ENCODE measurements around the gene OR4S1. TPM values are rescaled to one million over a fixed set of nuclear protein-coding genes. Genes with fewer than 3 reads are reported as not detected.

The OR4S1 gene
- total RNA-seq (not detected), polyA plus RNA-seq (ENCODE audit: insufficient read depth, low read depth, low replicate concordance) (not detected)
- long read RNA-seq, donor 1: 0 reads
- long read RNA-seq, donor 2: 0 reads

- Histone ChIP-seq H3K4me1 (no peaks in the 10 kb centered on the region), H3K9me3 (no peaks in the 10 kb centered on the region), H3K27me3 (no peaks in the 10 kb centered on the region), H3K36me3 (ENCODE audit: low read depth, missing control alignments) (no peaks in the 10 kb centered on the region), H3K27ac (no peak within 1 kb of the TSS), H3K4me3 (no peak within 1 kb of the TSS)
- TF ChIP-seq, protein P1, sequence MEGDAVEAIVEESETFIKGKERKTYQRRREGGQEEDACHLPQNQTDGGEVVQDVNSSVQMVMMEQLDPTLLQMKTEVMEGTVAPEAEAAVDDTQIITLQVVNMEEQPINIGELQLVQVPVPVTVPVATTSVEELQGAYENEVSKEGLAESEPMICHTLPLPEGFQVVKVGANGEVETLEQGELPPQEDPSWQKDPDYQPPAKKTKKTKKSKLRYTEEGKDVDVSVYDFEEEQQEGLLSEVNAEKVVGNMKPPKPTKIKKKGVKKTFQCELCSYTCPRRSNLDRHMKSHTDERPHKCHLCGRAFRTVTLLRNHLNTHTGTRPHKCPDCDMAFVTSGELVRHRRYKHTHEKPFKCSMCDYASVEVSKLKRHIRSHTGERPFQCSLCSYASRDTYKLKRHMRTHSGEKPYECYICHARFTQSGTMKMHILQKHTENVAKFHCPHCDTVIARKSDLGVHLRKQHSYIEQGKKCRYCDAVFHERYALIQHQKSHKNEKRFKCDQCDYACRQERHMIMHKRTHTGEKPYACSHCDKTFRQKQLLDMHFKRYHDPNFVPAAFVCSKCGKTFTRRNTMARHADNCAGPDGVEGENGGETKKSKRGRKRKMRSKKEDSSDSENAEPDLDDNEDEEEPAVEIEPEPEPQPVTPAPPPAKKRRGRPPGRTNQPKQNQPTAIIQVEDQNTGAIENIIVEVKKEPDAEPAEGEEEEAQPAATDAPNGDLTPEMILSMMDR (IDR thresholded peaks at IDR 0.05): no peak
- TF ChIP-seq POLR2A (IDR thresholded peaks at IDR 0.05): no peak
- 35 to 68% methylated on average over 1 of the region's 1 CpG for WGBS, 2 donors
- no peak for DNase-seq
- intact Hi-C loops (cut with DNase I; ENCODE audit: low total_unique reads): no loop called here
Observed at GRCh38 chr11:48305923-48306322, at the start of gene OR4S1. Gene OR4S1, plus strand, starts transcription at chr11:48306223. Its CDS starts 0 bp downstream, at chr11:48306223.

DNA sequence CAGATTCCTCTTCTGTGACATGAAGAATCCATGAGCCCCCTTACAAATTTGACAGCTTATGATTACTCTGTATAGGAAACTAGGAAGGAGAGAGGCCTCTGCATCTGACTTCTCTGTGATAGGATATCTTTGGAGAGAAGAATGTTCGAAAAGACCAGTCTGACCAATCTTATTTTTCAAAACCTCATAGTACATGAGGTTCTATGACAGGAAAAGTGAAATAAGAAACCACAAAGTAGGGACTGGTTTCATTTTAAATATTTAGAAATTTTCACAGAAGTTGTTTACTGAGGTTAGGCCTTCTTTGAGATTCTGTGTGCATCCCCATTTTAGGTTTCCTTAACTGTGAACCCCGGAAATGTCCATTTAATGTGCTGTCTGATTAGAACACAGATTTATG is 44.4 kb upstream of the OR4S1 start:
- Histone ChIP-seq H3K4me1 (no peaks in the 10 kb centered on the region), H3K27ac (no peak overlapping the region), H3K36me3 (ENCODE audit: low read depth, missing control alignments) (no peaks in the 10 kb centered on the region), H3K4me3 (no peak overlapping the region), H3K9me3 (no peaks in the 10 kb centered on the region), H3K27me3 (no peaks in the 10 kb centered on the region)
- no peak for TF ChIP-seq POLR2A (IDR thresholded peaks at IDR 0.05)
- TF ChIP-seq, protein P1 (IDR thresholded peaks at IDR 0.05): no peak
- 69 to 77% methylated on average over 2 of the region's 2 CpGs for WGBS, 2 donors
- intact Hi-C loops (cut with DNase I; ENCODE audit: low total_unique reads): no loop called here
- no peak for DNase-seq

DNA sequence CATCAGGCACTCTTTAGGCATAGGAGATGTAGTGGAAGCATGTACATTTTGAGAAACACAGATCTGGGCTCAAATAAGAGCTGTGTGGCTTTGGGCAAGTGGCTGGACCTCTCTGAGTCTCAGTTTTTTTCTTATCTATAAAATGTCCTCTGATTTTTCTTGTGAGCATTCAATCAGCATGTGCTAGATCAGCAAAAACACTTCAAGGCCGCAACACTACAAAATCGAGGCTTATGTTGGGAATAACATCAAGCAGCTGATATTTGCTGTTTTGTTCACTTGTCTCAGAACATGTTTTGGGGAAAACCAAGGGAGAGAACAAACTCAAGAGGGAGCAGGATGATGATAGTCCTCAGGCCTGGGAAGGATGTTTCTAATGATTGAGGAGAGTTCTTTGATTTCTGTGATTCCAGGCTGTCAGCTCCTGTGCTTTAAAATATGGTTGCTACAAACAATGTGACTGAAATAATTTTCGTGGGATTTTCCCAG is 42.6 kb upstream of the OR4S1 start, which contains the start of gene OR4X1:
TSS of gene OR4X1 (plus strand) at position 439 of the 489 bp plus-strand sequence. CDS start at position 439, 0 bp downstream.
- H3K4me1 ChIP-seq: no peaks in the 10 kb centered on the region
- H3K4me3 ChIP-seq: no peak within 1 kb of the TSS
- intact Hi-C loops (cut with DNase I; ENCODE audit: low total_unique reads): no loop called here
- no peaks in the 10 kb centered on the region for H3K36me3 ChIP-seq (ENCODE audit: low read depth, missing control alignments)
- no peaks in the 10 kb centered on the region for H3K9me3 ChIP-seq
- no peaks in the 10 kb centered on the region for H3K27me3 ChIP-seq
- no peak within 1 kb of the TSS for H3K27ac ChIP-seq
- TF ChIP-seq, protein P1 (IDR thresholded peaks at IDR 0.05): no peak
- no peak for TF ChIP-seq POLR2A (IDR thresholded peaks at IDR 0.05)
- no peak for DNase-seq
- WGBS, 2 donors: 27 to 32% methylated on average over 3 of the region's 3 CpGs

DNA sequence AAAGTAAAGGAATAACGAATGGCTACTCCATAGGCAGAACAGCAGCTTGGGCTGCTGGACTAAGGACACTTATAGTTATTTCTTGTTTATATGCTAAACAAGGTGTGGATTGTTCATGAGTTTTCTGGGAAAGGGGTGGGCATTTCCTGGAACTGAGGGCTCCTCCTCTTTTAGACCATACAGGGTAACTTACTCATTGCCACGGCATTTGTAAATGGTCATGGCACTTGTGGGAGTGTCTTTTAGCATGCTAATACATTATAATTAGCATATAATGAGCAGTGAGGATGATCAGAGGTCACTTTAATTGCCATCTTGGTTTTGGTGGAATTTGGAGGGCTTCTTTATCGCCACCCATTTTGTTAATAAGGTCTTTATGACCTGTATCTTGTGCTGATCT is 35.4 kb upstream of the OR4S1 start:
- no peak overlapping the region for H3K4me3 ChIP-seq
- intact Hi-C loops (cut with DNase I; ENCODE audit: low total_unique reads): no loop called here
- H3K27ac ChIP-seq: no peak overlapping the region
- no peaks in the 10 kb centered on the region for H3K27me3 ChIP-seq
- TF ChIP-seq POLR2A (IDR thresholded peaks at IDR 0.05): no peak
- TF ChIP-seq, protein P1 (IDR thresholded peaks at IDR 0.05): no peak
- H3K9me3 ChIP-seq: no peaks in the 10 kb centered on the region
- H3K36me3 ChIP-seq (ENCODE audit: low read depth, missing control alignments): no peaks in the 10 kb centered on the region
- no peak for DNase-seq
- no peaks in the 10 kb centered on the region for H3K4me1 ChIP-seq
- whole genome bisulfite sequencing, 2 donors: 50 to 62% methylated on average over 3 of the region's 3 CpGs

GRCh38 chr11:48272606-48273005 is 33.4 kb upstream of the OR4S1 start:
- no peak for DNase-seq
- intact Hi-C loops (cut with DNase I; ENCODE audit: low total_unique reads): no loop called here
- H3K4me3 ChIP-seq: no peak overlapping the region
- no peaks in the 10 kb centered on the region for H3K9me3 ChIP-seq
- WGBS, 2 donors: 20 to 29% methylated on average over 1 of the region's 1 CpG
- H3K27me3 ChIP-seq: no peaks in the 10 kb centered on the region
- no peaks in the 10 kb centered on the region for H3K36me3 ChIP-seq (ENCODE audit: low read depth, missing control alignments)
- no peak for TF ChIP-seq POLR2A (IDR thresholded peaks at IDR 0.05)
- TF ChIP-seq, protein P1 (IDR thresholded peaks at IDR 0.05): no peak
- no peak overlapping the region for H3K27ac ChIP-seq
- H3K4me1 ChIP-seq: no peaks in the 10 kb centered on the region

Data from testis (tissue), 5 donors.